Gastrocnemius medialis (tissue), 4 donors: ENCODE data around the gene MACROD1. TPM values are rescaled to one million over a fixed set of nuclear protein-coding genes. Genes with fewer than 3 reads are reported as not detected.

Source experiments
- ATAC-seq, 2 donors: fragments of 150-250 bp; one replicate each; pipeline ENCODE4 v1.9.1; 2016
- DNase-seq, 2 donors: peaks; one replicate each; pipeline ENCODE4 v3.0.0-alpha.2; 2019
- H3K27ac ChIP-seq, 4 donors: fragments of 200-600 bp; sonication (generic); 1 replicate in 1 of 4; 2 replicates in 3 of 4; pipeline ENCODE4 v1.5.1; 2016 to 2018; ENCODE audit warnings: mild to moderate bottlenecking in 2 of 4, moderate library complexity in 1 of 4
- H3K27me3 ChIP-seq, 3 donors: fragments of 200-600 bp; sonication (generic) in 2 of 3; 1 replicate in 1 of 3; 2 replicates in 2 of 3; pipeline versions ENCODE4 v1.5.1 to v1.6.0; 2016 to 2019; ENCODE audit warnings: mild to moderate bottlenecking in 1 of 3, moderate library complexity in 1 of 3
- H3K36me3 ChIP-seq, 2 donors: fragments of 200-600 bp; sonication (generic) in 1 of 2; one replicate each; pipeline ENCODE4 v1.5.1; 2017 to 2018
- H3K4me1 ChIP-seq, 2 donors: fragments of 200-600 bp; sonication (generic) in 1 of 2; one replicate each; pipeline ENCODE4 v1.5.1; 2016 to 2017; ENCODE audit warnings: mild to moderate bottlenecking in 2 of 2
- H3K4me3 ChIP-seq, 4 donors: fragments of 200-600 bp; sonication (generic) in 3 of 4; 1 replicate in 1 of 4; 2 replicates in 3 of 4; pipeline ENCODE4 v1.5.1; 2016 to 2019; ENCODE audit warnings: mild to moderate bottlenecking in 2 of 4
- H3K9me3 ChIP-seq, 3 donors: fragments of 200-600 bp; sonication (generic) in 2 of 3; 1 replicate in 1 of 3; 2 replicates in 2 of 3; pipeline ENCODE4 v1.5.1; 2016 to 2019
- POLR2A ChIP-seq, 2 donors: fragments of 450-650 bp; IDR thresholded peaks; one replicate each; pipeline ENCODE4 v1.6.1; 2017; ENCODE audit warnings: antibody characterized with exemption in 2 of 2, mild to moderate bottlenecking in 2 of 2, moderate library complexity in 2 of 2
- in situ Hi-C, 4 donors: fragments of 200-750 bp; cut with MboI; loops; one replicate each; pipeline versions ENCODE4 v1.15.0 to v1.8.0; 2017; ENCODE audit warnings: low sequenced_read_pairs in 4 of 4
- intact Hi-C: fragments of 100-400 bp; cut with DNase I; formaldehyde crosslinking; loops from one replicate; pipeline ENCODE4 v1.15.1; 2023; ENCODE audit warnings: low total_unique reads
- total RNA-seq, 4 donors: library from RNA; depleted of rRNA; stranded (reverse); fragments of >200 nt; gene quantifications; one replicate each; pipeline versions ENCODE4 v1.1.0 to v1.2.3, GENCODE V29; 2016
- TF ChIP-seq, protein P1 (sequence below), 5 experiments: fragments of 450-650 bp in 3 of 5; fragments of 200-600 bp in 2 of 5; sonication (generic) in 2 of 5; IDR thresholded peaks in 4 of 5; conservative IDR thresholded peaks in 1 of 5; 1 replicate in 4 of 5; 2 replicates in 1 of 5; pipeline ENCODE4 v1.5.1; 2016 to 2019; ENCODE audit warnings: antibody characterized with exemption in 5 of 5, mild to moderate bottlenecking in 3 of 5, moderate library complexity in 3 of 5

Gene MACROD1
- total RNA-seq, 4 donors from 2014 or later: 162 to 308 (median 205) TPM

DNA sequence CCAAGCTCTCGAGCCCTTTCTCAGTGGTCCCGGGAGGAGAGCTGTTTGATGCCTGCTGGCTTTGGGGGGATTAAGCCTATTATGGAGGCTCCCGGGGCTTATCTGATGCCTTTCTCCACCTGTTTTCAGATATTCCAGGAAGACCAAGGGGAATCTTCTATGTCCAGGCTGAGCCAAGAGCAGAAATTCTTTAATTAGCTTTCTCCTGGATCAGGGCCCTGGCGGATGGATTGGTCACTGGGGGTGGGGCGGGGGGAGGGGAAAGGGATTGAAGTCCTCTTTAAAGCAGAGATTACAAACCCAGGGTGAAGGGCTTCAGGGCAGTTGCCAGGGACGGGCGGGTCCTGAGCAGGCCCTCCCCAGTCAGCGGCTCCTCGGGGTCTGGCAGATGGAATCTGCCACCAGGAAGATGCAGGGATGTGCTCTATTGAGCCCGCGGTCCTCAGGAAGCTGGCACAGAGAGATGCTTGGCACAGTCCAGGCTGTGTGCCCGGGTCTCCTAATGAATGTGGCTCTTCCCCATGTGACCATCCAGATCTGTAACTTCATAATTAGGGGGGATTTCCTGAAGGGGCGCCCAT, 33.6 kb downstream of the MACROD1 start:
- ATAC-seq: no peak
- no peak overlapping the region for H3K4me3 ChIP-seq
- H3K36me3 ChIP-seq: no peaks in the 10 kb centered on the region
- peaks cover 21 to 36% of the 10 kb centered on the region in 2 donors for H3K4me1 ChIP-seq
- no peak overlapping the region for H3K27ac ChIP-seq
- in situ Hi-C loops (loop anchor here in 3 of 4 donors (25.0 kb wide), 1 partner anchor 295 kb away; the partner anchor contains the start of gene MARK2 (in 3 of the 3)), intact Hi-C loops (no loop called here)
- DNase-seq: no peak
- no peaks in the 10 kb centered on the region for H3K27me3 ChIP-seq
- H3K9me3 ChIP-seq: no peaks in the 10 kb centered on the region
- TF ChIP-seq, protein P1, sequence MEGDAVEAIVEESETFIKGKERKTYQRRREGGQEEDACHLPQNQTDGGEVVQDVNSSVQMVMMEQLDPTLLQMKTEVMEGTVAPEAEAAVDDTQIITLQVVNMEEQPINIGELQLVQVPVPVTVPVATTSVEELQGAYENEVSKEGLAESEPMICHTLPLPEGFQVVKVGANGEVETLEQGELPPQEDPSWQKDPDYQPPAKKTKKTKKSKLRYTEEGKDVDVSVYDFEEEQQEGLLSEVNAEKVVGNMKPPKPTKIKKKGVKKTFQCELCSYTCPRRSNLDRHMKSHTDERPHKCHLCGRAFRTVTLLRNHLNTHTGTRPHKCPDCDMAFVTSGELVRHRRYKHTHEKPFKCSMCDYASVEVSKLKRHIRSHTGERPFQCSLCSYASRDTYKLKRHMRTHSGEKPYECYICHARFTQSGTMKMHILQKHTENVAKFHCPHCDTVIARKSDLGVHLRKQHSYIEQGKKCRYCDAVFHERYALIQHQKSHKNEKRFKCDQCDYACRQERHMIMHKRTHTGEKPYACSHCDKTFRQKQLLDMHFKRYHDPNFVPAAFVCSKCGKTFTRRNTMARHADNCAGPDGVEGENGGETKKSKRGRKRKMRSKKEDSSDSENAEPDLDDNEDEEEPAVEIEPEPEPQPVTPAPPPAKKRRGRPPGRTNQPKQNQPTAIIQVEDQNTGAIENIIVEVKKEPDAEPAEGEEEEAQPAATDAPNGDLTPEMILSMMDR (IDR thresholded peaks at IDR 0.05 in 4 of 5, conservative IDR thresholded peaks at IDR 0.05 in 1 of 5): no peak
- TF ChIP-seq POLR2A (IDR thresholded peaks at IDR 0.05): no peak

DNA sequence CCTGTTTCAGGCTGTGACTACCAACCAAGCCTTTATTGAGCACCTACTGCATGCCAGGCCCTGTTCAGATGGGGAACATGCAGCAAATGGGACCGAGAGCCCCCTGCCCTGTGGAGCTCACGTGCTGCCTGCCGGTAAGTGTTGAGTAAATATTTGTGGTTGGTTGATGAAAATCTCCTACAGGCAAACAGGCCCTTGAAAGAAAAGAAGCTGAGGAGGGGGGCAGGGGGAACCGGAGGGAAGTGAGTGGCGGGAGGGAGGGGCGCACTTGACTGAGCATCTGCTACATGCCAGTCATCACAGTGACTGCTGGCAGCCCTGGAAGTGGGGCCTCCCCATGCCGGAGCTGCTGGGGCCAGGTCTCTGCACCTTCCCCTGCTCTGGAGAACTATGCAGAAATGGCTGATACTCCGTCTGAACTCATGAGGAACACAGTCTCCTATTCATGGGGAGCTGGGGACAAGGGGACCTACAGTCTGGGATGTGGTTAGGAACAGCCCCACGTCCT, 34.2 kb downstream of the MACROD1 start:
- intact Hi-C loops (no loop called here), in situ Hi-C loops (loop anchor here in 3 of 4 donors (25.0 kb wide), 1 partner anchor 294 kb away; the partner anchor contains the start of gene MARK2 (in 3 of the 3))
- Histone ChIP-seq H3K9me3 (no peaks in the 10 kb centered on the region), H3K27ac (no peak overlapping the region), H3K4me3 (no peak overlapping the region), H3K4me1 (peaks cover 21 to 36% of the 10 kb centered on the region in 2 donors), H3K36me3 (no peaks in the 10 kb centered on the region), H3K27me3 (no peaks in the 10 kb centered on the region)
- TF ChIP-seq, protein P1 (IDR thresholded peaks at IDR 0.05 in 4 of 5, conservative IDR thresholded peaks at IDR 0.05 in 1 of 5): no peak
- no peak for TF ChIP-seq POLR2A (IDR thresholded peaks at IDR 0.05)
- DNase-seq: no peak
- no peak for ATAC-seq

DNA sequence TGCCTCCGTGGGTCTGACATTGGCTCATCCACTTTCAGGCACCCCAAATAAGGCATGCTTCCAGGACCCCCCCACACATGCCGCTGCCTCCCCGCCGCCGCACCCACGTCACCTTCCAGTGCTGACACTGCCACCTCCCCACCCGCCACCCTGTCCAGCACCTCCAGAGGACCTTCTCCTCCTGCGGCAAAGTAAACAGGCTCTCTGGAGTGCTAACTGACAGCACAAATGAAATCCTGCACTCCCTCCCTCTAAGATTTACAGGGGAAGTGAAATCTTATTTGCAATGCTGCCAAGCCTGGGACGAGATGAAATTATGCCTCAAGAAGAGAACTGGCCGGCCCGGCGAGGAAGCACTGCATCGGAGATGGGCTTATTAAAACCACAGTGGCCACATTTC, 35.3 kb downstream of the MACROD1 start:
- no peak for TF ChIP-seq POLR2A (IDR thresholded peaks at IDR 0.05)
- H3K4me1 ChIP-seq: peaks cover 15 to 27% of the 10 kb centered on the region in 2 donors
- ATAC-seq: no peak
- no peaks in the 10 kb centered on the region for H3K36me3 ChIP-seq
- in situ Hi-C loops (loop anchor here in 3 of 4 donors (25.0 kb wide), 1 partner anchor 293 kb away; the partner anchor contains the start of gene MARK2 (in 3 of the 3)), intact Hi-C loops (no loop called here)
- DNase-seq: no peak
- H3K9me3 ChIP-seq: no peaks in the 10 kb centered on the region
- H3K27me3 ChIP-seq: no peaks in the 10 kb centered on the region
- H3K4me3 ChIP-seq: no peak overlapping the region
- no peak overlapping the region for H3K27ac ChIP-seq

DNA sequence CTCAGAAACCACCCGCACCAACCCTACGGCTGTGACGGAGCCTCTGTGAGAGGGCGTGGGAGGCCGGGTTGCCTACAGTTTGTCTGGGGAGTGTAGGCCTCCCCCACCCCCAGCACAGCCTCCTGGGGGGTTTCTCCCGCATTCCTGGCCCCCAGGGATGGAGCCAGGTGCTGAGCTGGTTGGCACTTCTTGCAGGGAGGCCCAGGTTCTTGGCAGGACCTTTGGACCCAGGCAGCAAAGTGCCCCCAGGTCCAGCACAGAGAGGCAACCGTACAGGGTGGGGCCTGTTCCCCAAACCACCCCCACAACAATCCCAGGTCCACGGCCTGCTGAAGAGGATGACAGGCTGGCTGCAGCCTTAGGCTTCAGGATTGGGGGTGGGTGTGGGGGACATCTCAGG, 36.5 kb downstream of the MACROD1 start:
- no peak for ATAC-seq
- H3K4me3 ChIP-seq: no peak overlapping the region
- no peak overlapping the region for H3K27ac ChIP-seq
- in situ Hi-C loops (loop anchor here in 3 of 4 donors (25.0 kb wide), 1 partner anchor 292 kb away; the partner anchor contains the start of gene MARK2 (in 3 of the 3)), intact Hi-C loops (no loop called here)
- no peak for DNase-seq
- H3K36me3 ChIP-seq: no peaks in the 10 kb centered on the region
- no peak for TF ChIP-seq POLR2A (IDR thresholded peaks at IDR 0.05)
- TF ChIP-seq, protein P1 (IDR thresholded peaks at IDR 0.05 in 4 of 5, conservative IDR thresholded peaks at IDR 0.05 in 1 of 5): no peak
- no peaks in the 10 kb centered on the region for H3K27me3 ChIP-seq
- peaks cover 9 to 22% of the 10 kb centered on the region in 2 donors for H3K4me1 ChIP-seq
- no peaks in the 10 kb centered on the region for H3K9me3 ChIP-seq

DNA sequence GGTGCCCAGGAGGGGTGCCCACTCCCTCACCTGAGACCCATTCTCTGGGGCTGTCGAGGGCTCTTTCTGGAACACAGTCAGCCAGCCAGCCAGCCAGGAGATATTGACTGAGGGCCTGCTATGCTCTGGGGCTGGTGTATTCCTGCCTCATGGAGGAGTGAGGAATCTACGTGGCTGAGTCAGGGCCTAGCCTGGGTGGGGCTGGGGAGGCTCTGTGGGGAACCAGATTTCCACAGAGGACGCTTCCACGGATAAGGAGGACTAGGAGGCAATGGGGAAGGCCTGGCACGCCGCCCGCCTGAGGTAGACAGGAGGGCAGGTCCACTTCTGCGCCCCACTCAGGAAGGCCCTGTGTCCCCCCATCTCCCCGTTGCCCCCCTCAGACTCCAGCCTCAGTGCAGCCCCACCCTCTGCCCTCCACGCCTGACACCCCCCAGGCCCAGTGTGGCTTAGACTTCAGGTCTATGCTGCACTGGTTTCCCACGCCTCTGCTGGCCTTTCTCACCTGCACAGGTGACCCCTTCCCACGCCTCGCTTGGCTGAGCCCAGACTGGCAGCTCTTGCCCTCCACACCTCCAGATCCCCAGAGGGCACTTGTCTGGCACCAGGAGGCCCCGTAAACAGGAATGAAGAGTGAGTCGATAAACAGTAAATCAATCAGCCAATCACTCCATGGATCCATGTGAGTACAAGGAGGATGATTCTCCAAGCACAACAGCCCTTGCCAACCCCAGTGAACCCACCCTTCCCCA, 37.5 kb downstream of the MACROD1 start:
- DNase-seq: no peak
- H3K4me1 ChIP-seq: peaks cover 9 to 29% of the 10 kb centered on the region in 2 donors
- H3K9me3 ChIP-seq: no peaks in the 10 kb centered on the region
- intact Hi-C loops: no loop called here
- H3K27ac ChIP-seq: no peak overlapping the region
- H3K36me3 ChIP-seq: no peaks in the 10 kb centered on the region
- no peak overlapping the region for H3K4me3 ChIP-seq
- no peak for TF ChIP-seq POLR2A (IDR thresholded peaks at IDR 0.05)
- TF ChIP-seq, protein P1 (IDR thresholded peaks at IDR 0.05 in 4 of 5, conservative IDR thresholded peaks at IDR 0.05 in 1 of 5): no peak
- H3K27me3 ChIP-seq: no peaks in the 10 kb centered on the region
- no peak for ATAC-seq
- in situ Hi-C loops: loop anchor here in 3 of 4 donors (25.0 kb wide), 1 partner anchor 291 kb away; the partner anchor contains the start of gene MARK2 (in 3 of the 3)
